Uterus (tissue), 2 donors: ENCODE data around the gene PLEKHA7.

Source experiments
- POLR2A ChIP-seq, 2 donors: fragments of 450-650 bp; IDR thresholded peaks; one replicate each; pipeline ENCODE4 v1.6.1; 2016; ENCODE audit warnings: antibody characterized with exemption in 2 of 2, mild to moderate bottlenecking in 1 of 2, moderate library complexity in 1 of 2
- TF ChIP-seq, protein P1 (sequence below), 4 experiments: fragments of 200-600 bp in 2 of 4; fragments of 450-650 bp in 2 of 4; sonication (generic) in 2 of 4; IDR thresholded peaks; one replicate each; pipeline ENCODE4 v1.5.1; 2016 to 2019; ENCODE audit warnings: antibody characterized with exemption in 4 of 4, mild to moderate bottlenecking in 2 of 4, moderate library complexity in 1 of 4

GRCh38 chr11:16805938-16806337 lies 208.3 kb downstream of the PLEKHA7 start:
- TF ChIP-seq, protein P1, sequence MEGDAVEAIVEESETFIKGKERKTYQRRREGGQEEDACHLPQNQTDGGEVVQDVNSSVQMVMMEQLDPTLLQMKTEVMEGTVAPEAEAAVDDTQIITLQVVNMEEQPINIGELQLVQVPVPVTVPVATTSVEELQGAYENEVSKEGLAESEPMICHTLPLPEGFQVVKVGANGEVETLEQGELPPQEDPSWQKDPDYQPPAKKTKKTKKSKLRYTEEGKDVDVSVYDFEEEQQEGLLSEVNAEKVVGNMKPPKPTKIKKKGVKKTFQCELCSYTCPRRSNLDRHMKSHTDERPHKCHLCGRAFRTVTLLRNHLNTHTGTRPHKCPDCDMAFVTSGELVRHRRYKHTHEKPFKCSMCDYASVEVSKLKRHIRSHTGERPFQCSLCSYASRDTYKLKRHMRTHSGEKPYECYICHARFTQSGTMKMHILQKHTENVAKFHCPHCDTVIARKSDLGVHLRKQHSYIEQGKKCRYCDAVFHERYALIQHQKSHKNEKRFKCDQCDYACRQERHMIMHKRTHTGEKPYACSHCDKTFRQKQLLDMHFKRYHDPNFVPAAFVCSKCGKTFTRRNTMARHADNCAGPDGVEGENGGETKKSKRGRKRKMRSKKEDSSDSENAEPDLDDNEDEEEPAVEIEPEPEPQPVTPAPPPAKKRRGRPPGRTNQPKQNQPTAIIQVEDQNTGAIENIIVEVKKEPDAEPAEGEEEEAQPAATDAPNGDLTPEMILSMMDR (IDR thresholded peaks at IDR 0.05) = no peak
- TF ChIP-seq POLR2A (IDR thresholded peaks at IDR 0.05) = no peak
